GM21526 (cell line): ENCODE results near the gene ANKS1A.
"Not testable (repeated sequence)": the region's sequence is repeated elsewhere in the genome, so short reads cannot be mapped to it uniquely, and the experiment has no call there.

ENCODE experiments used
- ATAC-seq: cut with Tn5 transposase; IDR thresholded peaks from one replicate; pipeline ENCODE4 v1.9.1; 2021; ENCODE audit warnings: moderate library complexity; ENCODE audit not compliant: unreplicated experiment, low FRiP score

The ANKS1A gene

DNA sequence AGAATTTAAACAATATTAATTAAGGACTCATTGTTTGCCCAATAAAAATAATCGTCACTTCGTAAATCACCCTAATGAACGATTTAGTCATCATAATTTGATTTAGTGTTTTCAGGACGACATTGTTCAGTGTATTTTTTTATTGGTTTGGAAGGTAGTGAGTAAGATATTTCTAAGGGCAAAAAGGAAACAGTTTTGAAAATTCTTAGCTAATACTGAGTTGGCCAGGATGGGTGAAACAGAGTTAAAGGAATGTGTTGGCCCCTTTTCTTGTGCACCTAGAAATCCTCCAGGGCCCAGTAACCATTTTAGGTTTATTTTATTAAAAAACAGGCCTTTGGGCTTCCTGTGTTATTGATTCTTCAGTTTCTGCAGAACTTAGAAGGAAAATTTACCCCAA is 25.3 kb downstream of the ANKS1A start:
- ATAC-seq, result no peak

DNA sequence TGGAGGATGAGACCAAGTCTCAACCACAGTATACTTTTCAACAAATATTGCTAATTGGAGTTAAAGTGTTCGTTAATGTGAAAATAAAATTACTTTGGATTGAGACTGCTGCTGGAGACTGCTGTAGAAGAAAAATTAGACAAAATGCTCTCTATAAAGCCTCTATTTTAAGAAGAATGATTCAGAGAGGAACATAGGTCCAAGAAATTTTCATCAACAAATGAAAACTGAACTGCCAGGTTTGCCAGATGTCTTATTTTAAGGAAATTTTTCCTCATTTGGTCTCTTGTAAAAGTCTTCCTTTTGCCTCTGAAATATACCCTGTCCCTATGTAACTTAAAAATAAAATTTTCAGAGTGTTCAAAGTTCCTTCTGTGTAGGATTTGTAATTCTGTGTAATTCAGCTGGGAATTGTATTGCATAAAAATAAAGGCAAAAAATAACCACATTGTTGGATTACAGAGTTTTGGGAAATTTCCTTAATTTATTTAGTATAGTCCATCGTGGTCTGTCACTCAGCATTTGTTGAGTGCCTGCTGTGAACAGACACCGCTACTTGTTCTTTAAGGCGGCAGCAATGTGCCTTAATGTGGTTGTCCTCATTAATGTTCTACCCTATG is 27.4 kb downstream of the ANKS1A start:
- ATAC-seq, result no peak

DNA sequence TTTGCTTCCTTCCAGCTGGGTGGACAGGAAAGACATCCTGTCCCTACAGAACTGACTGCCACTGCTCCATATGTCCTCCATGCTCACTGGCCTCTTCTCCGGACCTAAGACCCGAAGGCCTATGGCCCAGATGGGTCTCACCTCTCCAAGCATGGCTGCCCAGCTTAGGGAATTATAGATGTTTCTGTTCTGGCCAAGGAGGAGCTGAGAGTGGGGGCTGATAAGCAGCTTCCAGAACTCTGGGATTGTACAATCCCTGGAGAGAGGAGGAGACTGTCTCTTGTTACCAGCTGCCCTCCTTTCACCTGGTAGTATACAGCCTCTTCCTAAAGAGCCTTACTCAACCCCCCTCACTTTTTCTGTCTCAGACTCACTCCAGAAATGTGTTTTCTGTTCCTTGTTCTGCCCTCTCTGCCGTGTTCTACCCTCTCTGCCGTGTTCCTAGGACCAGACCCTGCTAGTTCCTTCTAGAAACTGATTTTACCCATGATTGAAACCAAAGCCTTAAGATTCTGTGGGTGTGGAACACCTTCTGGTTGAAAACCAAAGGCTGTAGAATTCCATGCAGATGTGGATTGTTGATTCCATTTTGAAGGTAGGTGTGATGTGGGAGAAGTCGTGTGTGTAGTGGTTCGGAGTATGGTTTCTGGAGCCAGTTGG is 28.7 kb downstream of the ANKS1A start:
- ATAC-seq, result no peak

DNA sequence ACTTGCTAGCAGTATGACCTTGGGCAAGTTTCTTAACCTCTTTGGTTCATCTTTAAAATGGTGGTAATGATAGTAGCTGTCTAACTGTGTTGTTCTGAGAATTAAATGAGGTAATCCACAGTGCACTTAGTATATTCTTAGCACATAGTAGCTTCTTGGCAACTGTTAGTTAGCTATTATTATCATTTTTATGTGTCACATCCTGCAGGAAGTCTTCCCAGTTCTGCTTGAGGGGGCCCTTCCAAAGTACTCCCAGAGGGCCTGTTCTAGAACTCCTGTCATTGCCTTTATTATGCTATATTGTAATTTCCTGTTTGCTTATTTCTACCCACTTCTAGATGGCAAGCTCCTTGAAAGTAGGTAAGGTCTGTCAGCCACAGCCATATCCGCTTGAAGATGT is 30.6 kb downstream of the ANKS1A start:
- ATAC-seq, result no peak

DNA sequence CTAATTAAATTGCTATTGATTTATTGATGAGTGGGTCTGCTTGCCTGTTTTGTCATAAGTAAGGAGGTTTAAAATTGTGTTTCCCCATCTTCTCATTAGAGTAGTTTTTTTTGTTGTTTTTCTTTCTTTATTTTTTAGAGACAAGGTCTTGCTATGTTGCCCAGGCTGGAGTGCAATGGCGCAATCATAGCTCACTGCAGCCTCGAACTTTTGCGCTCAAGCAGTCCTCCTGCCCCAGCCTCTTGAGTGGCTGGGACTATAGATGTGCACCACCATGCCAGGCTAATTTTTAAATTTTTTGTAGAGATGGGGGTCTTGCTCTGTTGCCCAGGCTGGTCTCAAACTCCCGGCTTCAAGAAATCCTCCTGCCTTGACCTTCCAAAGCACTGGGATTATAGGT is 31.0 kb downstream of the ANKS1A start:
- ATAC-seq, result no peak

DNA sequence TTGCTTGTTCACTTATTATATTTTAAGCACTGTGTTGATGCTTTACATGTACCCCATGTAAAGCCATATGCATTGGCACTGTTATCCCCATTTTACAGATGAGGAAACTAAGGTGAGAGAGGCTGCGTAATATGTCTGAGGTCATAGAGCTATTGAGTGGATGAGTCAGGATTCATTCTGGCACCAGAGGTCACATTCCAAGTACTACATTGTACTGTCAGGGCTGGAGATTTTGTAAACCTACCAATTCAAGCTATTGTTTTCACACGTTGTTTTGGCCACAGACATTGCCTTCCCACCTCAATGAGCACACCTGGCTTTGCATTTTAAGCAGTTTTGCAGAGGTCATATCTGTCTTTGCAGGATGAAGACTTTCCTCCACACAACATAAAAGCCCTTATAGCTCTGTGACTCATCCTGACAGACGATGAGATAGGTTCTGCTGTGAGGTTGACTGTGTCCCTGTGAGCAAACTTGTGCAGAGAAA is 33.2 kb downstream of the ANKS1A start:
- ATAC-seq, result no peak

DNA sequence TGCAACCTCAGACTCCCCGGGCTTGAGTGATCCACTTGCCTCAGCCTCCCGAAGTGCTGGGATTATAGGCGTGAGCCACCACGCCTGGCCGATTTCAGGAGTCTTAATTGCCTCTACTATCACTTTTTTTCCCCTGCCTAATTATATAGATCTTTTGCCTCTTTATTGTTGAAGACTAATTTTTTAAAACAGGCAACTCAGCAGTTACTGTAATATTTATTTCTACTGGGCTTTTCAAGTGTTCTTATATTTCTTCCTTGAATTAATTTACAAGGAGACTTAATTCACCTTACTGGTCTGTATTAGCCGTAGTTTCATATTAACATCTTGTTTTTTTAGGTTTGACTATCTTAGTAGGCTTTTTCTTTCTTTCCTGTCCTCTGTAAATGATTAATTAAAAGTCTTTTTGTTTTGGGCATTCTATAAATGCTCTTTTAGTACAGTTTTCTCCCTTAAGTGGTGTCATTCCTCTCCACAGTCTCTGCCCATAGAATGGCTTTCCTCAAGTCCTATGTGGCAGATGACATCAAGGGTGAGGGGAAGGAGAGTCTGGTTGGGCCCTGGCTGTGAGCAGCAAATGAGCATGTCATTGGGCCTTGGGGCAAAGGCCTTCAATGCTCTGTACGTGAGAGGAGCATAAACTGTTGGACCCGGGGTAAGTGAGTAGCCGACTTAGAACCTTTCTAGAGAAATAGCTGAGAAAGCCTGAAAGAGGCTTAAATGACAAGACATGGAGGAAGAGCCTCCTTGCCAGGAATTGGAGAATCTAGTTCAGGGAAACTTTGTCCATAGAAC is 36.0 kb downstream of the ANKS1A start:
- no peak for ATAC-seq

DNA sequence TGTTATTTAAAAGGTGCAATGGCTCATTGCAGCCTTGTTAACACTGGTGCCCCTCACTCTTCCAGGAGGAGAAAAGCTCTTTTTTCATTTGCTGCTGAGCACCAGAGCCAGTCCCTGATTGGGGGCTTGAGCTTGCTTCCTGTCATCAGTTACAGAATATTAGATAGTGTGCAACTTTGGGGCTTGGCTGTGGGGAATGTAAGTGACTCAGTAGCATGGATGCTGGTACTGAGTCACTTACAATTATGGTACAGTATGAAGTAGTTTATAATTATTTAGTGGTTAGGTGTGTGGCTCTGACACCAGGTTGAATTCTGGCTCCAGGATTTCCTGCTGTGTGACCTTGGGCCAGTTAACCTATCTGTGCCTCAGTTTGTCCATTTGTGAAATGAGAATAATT is 37.6 kb downstream of the ANKS1A start:
- ATAC-seq, result no peak

DNA sequence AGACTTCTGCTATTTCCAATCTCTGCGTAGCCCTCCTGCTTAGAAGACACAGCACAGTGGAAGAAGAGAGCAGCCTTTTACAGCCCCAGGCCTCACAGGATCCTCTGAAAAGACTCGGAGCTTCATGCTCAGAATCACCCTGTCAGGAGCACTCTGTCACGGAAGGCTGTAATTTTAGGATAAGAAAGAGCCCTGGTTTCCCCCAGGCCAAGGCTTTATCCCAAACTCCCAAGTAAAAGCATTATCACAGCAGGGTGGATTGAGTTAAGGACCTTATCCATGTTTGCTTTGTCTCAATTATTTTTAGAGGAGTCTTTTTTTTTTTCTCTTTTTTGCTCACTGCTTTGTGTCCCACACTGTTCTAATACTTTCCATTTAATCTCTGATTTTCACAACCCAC is 39.2 kb downstream of the ANKS1A start:
- ATAC-seq, result no peak

DNA sequence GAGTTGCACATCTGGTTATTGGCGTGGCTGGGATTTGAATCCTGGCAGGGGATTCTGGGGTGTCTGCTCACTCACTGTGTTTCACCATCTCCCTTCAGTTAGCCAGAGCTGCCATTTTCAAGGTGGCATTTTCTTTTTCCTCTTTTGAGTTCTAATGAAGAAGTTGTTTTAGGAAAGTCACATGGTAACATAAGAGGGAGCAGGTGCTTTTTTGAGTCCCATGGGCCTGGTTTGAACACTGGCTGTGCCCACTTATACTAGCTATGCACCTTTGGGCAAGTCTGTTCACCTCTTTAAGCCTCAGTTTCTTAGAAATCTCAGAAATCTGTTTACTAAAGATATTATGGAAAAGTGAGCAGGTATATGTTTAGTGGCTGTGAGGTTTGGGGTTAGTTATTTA is 39.6 kb downstream of the ANKS1A start:
- ATAC-seq, result no peak

DNA sequence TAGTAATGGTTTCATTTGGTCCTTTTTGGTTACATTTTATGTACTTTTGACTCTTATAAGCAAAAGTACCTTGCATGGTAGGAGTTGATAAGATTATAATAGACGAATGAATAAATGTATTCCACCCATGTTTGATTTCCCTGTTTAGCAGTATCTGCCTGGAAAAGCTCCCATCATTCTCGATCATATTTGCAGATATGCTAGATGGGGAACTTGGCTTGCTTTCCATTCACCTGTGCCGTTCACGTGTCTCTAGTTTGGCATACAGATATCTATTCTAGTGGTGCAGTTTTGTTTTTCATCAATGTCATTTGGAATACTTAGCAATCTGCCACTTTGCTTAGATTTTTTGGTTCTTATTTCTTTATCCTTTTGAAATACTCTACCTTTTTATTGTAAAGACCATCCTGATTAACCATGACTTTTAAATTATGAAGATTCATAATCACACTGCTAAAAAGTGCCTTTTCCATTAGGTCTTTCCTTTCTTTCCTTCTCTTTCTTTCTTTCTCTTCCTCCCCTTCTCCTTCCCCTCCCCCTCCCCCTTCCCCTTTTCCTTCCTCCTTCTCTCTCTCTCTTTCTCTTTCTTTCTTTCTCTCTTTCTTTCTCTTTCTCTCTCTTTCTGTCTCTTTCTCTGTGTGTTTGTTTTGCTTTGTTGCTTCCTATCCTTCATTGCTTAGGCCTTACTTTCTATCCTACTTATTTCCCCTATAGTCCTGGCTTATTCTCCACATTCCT is 40.4 kb downstream of the ANKS1A start:
- no peak for ATAC-seq

DNA sequence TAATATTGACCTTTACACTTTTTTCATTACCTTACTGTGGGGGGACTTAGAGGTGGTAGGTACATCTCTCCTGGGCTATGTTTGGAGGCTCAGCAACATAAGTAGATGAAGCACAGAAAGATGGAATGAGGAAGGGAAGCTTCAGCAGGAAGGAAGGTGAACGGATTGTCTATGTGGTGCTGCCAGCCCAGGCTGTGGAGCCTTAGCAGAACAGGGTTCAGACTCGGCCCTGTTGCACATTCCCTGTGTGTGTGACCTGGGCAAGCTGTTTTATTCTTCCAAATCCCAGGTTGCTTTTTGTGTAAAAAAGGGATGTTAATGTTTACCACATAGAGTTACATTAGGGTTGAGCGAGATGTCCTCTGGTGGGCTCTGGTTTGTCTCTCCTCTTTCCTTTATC is 41.2 kb downstream of the ANKS1A start:
- no peak for ATAC-seq

DNA sequence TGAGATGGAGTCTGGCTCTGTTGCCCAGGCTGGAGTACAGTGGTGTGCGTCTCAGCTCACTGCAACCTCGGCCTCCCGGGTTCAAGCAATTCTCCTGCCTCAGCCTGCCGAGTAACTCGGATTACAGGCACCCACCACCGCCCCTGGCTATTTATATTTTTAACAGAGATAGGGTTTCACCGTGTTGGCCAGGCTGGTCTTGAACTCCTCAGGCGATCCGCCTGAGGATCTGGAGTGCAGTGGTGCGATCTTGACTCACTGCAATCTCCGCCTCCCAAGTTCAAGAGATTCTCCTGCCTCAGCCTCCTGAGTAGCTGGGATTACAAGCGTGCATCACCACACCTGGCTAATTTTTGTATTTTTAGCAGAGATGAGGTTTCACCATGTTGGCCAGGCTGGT is 43.1 kb downstream of the ANKS1A start:
- ATAC-seq, result not testable (repeated sequence)

DNA sequence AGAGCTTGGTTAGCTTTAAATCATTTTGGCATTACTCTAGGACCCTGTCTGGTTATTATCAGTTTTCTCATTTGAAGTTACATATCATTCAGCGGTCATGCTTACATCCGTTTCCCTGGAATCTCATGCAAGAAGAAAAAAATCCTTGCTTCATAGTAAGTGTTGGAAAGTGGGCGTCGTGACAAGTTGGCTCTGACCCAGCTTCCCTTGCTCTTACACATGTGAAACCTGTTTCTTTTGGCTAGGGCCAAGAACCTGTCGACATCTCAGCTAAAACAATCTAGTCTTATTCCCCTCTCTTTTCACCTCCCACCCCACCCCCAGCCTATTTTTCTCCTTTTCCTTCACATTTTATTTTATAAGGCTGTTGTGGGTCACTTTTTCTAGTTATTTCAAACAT is 45.5 kb downstream of the ANKS1A start:
- ATAC-seq, result no peak

DNA sequence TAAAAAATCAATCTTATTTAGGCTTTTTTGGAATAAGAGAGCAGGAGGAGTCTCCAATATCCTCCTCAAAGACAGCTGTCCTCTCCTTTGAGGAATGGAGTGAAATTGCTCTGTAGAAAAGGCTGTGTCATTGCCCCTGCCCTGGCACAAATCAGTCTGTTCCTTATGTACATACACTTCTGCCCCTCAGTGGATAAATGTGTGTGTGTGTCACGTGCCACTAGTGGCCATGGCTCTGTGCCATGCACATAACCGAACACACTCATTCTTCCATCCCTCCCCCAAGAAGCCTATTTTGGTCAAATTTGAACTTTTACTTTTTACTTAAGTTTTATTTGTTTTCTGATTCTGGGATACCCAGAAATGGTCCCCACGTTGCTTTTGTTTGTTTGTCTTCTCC is 49.2 kb downstream of the ANKS1A start:
- ATAC-seq, result no peak

DNA sequence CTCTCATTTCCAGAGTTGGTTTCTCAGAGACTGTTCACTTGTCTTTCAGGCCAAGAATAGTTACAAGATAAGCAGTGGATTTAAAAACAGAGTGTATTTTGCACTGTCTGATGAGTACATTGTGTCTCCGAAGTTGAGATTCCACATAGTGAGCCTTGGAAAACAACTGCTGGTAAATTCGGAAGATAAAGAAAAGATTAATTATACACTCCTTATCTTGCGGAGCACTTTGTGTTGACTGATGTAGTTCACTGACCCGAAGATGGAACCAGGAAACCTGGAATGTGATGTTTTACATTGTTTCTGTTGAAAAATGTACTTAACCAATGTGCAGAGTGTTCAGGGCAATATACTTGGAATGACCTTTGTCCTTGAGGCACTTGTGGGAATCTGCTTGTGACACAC is 51.0 kb downstream of the ANKS1A start:
- ATAC-seq, result no peak

DNA sequence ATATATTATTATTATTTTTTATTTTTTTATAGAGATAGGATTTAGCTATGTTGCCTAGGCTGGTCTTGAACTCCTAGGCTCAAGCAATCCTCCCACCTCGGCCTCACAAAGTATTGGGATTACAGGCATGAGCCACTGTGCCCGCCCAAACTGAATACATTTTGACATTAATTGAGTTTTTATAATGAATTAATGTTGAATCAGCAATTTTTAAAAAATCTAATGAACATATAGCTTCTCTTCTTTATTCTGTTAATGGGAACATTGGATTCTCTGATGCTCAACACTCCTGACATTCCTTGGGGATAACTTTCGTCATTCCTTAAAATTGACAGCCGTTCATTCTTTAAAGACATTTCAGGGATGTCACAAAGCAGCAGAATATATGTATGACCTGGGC is 52.4 kb downstream of the ANKS1A start:
- ATAC-seq, result no peak

DNA sequence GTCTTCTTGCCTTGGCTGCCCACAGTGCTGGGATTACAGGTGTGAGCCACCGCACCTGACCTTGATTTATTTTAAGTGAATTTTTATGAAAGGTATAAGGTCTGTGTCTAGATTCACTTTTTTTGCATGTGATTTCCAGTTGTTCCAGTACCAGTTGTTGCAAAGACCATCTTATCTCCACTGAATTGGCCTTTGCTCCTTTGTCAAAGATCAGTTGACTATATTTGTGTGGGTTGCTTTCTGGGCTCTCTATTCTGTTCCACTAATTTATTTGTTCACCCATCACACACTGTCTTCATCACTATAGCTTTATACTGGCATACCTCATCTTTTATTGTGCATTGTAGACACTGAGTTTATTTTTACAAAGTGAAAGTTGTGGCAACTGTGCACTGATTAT is 56.3 kb downstream of the ANKS1A start:
- no peak for ATAC-seq

DNA sequence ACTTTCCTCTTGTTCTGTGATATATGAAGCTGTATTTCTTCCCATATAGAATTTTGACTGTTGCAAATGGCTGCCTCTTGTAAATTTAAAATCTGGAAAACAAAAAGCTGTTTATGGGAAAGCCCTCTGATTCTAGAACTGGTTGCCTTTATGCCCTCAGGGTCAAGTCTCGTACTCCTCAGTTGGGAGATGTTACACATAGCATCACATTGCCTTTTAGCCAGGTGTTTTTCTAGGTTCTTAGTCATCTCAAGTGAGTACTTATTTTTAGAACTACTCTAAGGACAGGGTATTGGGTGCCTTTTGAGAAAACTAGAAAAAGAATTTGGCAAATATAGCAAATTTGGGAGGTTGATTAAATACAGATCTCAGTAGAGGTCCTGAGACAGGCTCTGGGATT is 58.5 kb downstream of the ANKS1A start:
- ATAC-seq, result no peak

DNA sequence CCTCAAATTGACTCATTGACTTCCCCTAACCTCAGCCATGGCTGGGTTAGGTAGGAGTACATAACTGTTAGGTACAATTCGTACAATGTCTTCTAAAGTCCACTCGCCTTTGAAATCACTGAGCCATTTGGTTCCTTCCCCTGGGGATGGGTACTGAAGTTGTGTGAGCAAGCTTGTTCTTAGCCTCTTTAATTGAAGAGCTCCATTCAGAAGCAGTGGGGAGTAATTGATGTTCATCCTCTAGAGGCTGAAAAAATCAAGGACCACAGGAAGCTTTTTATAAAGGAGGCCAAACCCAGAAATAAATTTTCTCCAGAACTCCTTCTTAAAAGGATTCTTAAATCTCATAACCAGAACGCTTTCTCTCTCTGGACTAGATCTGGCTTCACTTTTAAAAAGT is 60.6 kb downstream of the ANKS1A start:
- no peak for ATAC-seq

DNA sequence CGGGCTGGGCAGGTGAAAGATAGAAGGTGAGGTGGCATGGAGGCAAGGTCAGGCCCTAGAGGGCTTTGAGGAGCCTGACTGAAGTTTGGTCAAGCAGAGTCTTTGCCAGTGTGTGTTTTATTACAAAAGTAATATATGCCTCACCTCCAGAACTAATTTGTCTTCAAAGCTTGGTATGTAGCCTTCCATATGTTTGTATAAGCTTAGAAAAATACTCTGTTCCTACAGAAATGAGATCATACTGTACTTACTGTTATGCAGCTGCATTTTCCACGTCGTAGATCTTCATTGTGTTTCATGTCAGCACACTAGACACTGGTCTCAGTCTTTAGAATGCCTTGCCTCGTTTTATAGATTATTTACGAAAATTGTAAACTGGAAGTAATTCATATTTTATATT is 61.8 kb downstream of the ANKS1A start:
- no peak for ATAC-seq
